Measurements from ENCODE around the gene KCNH5.

DNA sequence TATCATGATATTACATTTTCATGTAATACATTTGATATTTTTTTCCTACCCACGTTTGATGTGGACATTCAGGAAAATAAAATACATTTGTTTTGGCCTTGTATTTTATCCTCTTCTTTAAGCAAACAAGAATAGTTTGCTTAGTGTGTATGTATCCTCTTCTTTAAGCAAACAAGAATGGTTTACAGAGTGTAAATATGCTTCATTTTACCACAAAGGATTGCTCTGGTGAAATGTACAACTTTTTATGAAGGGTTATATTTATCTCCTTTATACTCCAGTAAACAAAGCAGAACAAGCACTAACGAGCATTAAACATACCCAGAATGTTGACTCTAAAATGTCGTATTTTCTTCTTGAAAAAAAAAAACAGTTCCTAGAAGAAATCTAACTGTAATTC is 244.7 kb downstream of the KCNH5 start:
- TF ChIP-seq GATA2 (IDR thresholded peaks at IDR 0.05; ENCODE audit: low read depth, low read length): no peak
- TF ChIP-seq GATA3 (IDR thresholded peaks at IDR 0.05; ENCODE audit: low read depth, low read length): no peak

All from SH-SY5Y (cell line).